ENCODE measurements around the gene FMN1. TPM values are rescaled to one million over a fixed set of nuclear protein-coding genes. Genes with fewer than 3 reads are reported as not detected.

The FMN1 gene
- total RNA-seq, 4 donors from 2014 or later, result 32.6 to 102 (median 63.0) TPM

DNA sequence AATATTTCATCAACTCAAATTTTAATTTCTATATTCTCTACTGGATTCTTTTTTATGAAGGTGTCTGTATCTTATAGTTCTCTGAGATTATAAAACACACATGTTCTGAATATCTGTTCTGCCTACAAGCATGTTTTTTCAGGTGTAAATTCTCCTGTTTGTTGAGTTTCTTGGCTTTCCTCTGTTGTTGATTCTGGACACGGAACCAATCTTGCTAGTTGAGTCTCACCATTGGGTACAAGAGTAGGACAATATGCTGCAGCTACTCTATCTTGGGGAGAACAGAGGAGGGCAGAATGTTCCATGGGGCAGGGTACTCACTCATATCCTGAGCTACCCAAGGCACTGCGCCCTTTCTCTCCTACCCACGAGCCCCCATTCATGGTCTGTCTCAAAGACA is 371.8 kb downstream of the FMN1 start:
- no peak for TF ChIP-seq POLR2A (IDR thresholded peaks at IDR 0.05)
- TF ChIP-seq, protein P1, sequence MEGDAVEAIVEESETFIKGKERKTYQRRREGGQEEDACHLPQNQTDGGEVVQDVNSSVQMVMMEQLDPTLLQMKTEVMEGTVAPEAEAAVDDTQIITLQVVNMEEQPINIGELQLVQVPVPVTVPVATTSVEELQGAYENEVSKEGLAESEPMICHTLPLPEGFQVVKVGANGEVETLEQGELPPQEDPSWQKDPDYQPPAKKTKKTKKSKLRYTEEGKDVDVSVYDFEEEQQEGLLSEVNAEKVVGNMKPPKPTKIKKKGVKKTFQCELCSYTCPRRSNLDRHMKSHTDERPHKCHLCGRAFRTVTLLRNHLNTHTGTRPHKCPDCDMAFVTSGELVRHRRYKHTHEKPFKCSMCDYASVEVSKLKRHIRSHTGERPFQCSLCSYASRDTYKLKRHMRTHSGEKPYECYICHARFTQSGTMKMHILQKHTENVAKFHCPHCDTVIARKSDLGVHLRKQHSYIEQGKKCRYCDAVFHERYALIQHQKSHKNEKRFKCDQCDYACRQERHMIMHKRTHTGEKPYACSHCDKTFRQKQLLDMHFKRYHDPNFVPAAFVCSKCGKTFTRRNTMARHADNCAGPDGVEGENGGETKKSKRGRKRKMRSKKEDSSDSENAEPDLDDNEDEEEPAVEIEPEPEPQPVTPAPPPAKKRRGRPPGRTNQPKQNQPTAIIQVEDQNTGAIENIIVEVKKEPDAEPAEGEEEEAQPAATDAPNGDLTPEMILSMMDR (IDR thresholded peaks at IDR 0.05), result no peak
- no peak for TF ChIP-seq POLR2AphosphoS5 (IDR thresholded peaks at IDR 0.05)
- TF ChIP-seq EP300 (IDR thresholded peaks at IDR 0.05; ENCODE audit: low read depth), result no peak
- no peaks in the 10 kb centered on the region for H3K27me3 ChIP-seq

GRCh38 chr15:32819448-32819847 is 375.1 kb downstream of the FMN1 start:
- 47 to 68% methylated on average over 2 to 3 of the region's 3 CpGs for WGBS, 2 donors (ENCODE audit: low coverage in 1 of 2)
- no peaks in the 10 kb centered on the region for H3K4me1 ChIP-seq
- H3K27ac ChIP-seq, result no peak overlapping the region
- no peaks in the 10 kb centered on the region for H3K9me3 ChIP-seq
- no peak overlapping the region for H3K4me3 ChIP-seq
- in situ Hi-C loops (cut with MboI; ENCODE audit: low pct_ligation_motif_present in 1 of 4, low pct_unique_long_range_greater_than_20kb in 1 of 4, low sequenced_read_pairs in 3 of 4) (no loop called here), intact Hi-C loops (cut with DNase I; ENCODE audit: low total_unique reads) (no loop called here)
- H3K36me3 ChIP-seq, result no peaks in the 10 kb centered on the region
- no peak for DNase-seq
- TF ChIP-seq POLR2A (IDR thresholded peaks at IDR 0.05), result no peak
- TF ChIP-seq EP300 (IDR thresholded peaks at IDR 0.05; ENCODE audit: low read depth), result no peak
- TF ChIP-seq, protein P1 (IDR thresholded peaks at IDR 0.05), result no peak
- TF ChIP-seq POLR2AphosphoS5 (IDR thresholded peaks at IDR 0.05), result no peak
- no peaks in the 10 kb centered on the region for H3K27me3 ChIP-seq

More for the DNA sequence above, 371.8 kb downstream of the FMN1 start:
- H3K36me3 ChIP-seq, result no peaks in the 10 kb centered on the region
- no peaks in the 10 kb centered on the region for H3K4me1 ChIP-seq
- in situ Hi-C loops (cut with MboI; ENCODE audit: low pct_ligation_motif_present in 1 of 4, low pct_unique_long_range_greater_than_20kb in 1 of 4, low sequenced_read_pairs in 3 of 4) (no loop called here), intact Hi-C loops (cut with DNase I; ENCODE audit: low total_unique reads) (no loop called here)
- H3K4me3 ChIP-seq, result no peak overlapping the region
- no peak for DNase-seq
- no peaks in the 10 kb centered on the region for H3K9me3 ChIP-seq
- H3K27ac ChIP-seq, result no peak overlapping the region
- WGBS, 2 donors (ENCODE audit: low coverage in 1 of 2), result 92 to 100% methylated on average over 1 to 3 of the region's 3 CpGs

DNA sequence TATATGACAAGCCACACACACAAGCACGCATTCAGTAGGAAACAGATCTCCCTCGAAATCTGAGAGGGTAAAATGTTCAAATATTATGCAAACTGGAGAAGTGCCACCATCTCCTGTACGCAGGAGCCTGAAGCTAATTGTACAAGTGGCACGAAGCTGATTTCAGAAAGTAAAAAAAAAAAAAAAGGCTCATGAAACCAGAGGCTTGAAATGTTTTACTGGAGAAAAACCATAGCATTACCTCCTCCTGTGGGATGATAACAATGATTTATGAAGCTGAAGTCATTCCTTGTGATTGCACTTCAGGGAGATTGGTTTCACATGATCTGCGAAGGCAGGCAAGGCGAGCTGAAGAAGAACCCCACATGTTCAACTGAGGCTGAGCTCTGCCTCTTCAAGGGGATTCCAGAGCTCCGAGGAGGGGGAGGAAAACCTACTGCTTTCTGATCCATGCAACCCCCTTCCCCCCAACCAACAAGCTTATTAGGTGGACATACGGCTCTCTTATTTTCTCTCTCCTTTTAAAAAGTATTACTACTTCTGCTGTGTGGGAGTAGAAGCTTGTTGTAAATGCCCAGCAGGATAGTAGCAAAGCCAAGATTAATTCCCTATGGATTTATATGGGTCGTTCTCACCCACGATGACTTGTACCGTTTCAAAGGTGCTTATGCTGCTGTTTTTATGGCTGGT is 375.6 kb downstream of the FMN1 start:
- H3K4me3 ChIP-seq, result no peak overlapping the region
- in situ Hi-C loops (cut with MboI; ENCODE audit: low pct_ligation_motif_present in 1 of 4, low pct_unique_long_range_greater_than_20kb in 1 of 4, low sequenced_read_pairs in 3 of 4), result no loop called here
- H3K27ac ChIP-seq, result no peak overlapping the region
- DNase-seq, result no peak
- no peak for TF ChIP-seq EP300 (IDR thresholded peaks at IDR 0.05; ENCODE audit: low read depth)
- TF ChIP-seq, protein P1 (IDR thresholded peaks at IDR 0.05), result no peak
- no peak for TF ChIP-seq POLR2AphosphoS5 (IDR thresholded peaks at IDR 0.05)
- TF ChIP-seq POLR2A (IDR thresholded peaks at IDR 0.05), result no peak
- no peaks in the 10 kb centered on the region for H3K4me1 ChIP-seq
- H3K36me3 ChIP-seq, result no peaks in the 10 kb centered on the region
- intact Hi-C loops (cut with DNase I; ENCODE audit: low total_unique reads), result no loop called here
- H3K9me3 ChIP-seq, result no peaks in the 10 kb centered on the region
- WGBS, 2 donors (ENCODE audit: low coverage in 1 of 2), result 65 to 76% methylated on average over 11 of the region's 11 CpGs
- H3K27me3 ChIP-seq, result no peaks in the 10 kb centered on the region

DNA sequence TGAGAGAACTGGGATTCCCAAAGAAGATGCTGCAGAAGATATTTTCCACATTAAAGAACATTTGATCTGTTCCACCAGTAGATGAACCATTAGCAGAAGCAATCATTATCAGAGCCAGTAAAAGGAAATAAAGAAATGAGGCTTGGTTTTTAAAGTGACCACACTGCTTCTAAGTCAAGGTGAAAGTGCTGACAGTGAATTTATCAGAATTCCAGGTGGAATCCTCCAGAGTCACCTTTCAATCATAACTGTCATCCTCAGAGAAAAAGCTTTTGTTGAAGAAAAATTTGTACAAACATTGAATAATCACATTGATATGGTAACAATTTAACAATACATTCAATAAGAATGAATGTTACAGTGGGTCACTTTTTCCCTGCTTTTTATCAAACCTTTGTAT is 376.9 kb downstream of the FMN1 start:
- in situ Hi-C loops (cut with MboI; ENCODE audit: low pct_ligation_motif_present in 1 of 4, low pct_unique_long_range_greater_than_20kb in 1 of 4, low sequenced_read_pairs in 3 of 4), result no loop called here
- H3K27me3 ChIP-seq, result no peaks in the 10 kb centered on the region
- no peak for TF ChIP-seq EP300 (IDR thresholded peaks at IDR 0.05; ENCODE audit: low read depth)
- no peak for TF ChIP-seq POLR2A (IDR thresholded peaks at IDR 0.05)
- TF ChIP-seq, protein P1 (IDR thresholded peaks at IDR 0.05), result no peak
- no peak for TF ChIP-seq POLR2AphosphoS5 (IDR thresholded peaks at IDR 0.05)

More for the DNA sequence above, 376.9 kb downstream of the FMN1 start:
- H3K9me3 ChIP-seq, result no peaks in the 10 kb centered on the region
- H3K27ac ChIP-seq, result no peak overlapping the region
- no peak for DNase-seq
- no peaks in the 10 kb centered on the region for H3K36me3 ChIP-seq
- H3K4me3 ChIP-seq, result no peak overlapping the region
- H3K4me1 ChIP-seq, result no peaks in the 10 kb centered on the region
- intact Hi-C loops (cut with DNase I; ENCODE audit: low total_unique reads), result no loop called here

Data from transverse colon (tissue), 4 donors.